Measurements from ENCODE around the gene SMARCA5. TPM values are rescaled to one million over a fixed set of nuclear protein-coding genes. Genes with fewer than 3 reads are reported as not detected.

SMARCA5 gene
- total RNA-seq, 1 donor from 2014 or later: 69.2 TPM

DNA sequence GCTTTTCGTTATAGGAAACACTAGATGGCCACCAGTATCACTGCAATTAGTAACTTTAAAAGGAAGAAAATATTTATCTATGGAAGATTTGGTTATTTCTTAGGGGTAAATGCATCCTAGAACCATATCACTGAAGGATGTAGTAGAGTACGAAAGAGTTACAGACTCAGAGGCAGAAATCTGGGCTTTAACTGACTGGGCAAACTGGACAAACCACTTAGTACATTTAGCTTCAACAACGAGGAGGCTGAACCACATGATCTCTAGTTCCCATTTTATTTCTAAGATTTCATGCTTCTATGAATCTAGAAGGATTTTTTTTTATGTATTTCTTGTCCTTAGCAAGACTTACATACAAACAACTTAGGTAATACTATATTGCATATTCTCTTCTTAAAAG, 93.0 kb downstream of the SMARCA5 start:
- H3K27ac Mint-ChIP-seq: no peak overlapping the region
- no peak overlapping the region for H3K4me3 Mint-ChIP-seq
- DNase-seq (ENCODE audit: extremely low spot score, unreplicated experiment): no peak
- H3K9me3 Mint-ChIP-seq: no peaks in the 10 kb centered on the region
- H3K4me1 Mint-ChIP-seq (ENCODE audit: unreplicated experiment): no peaks in the 10 kb centered on the region
- H3K27me3 Mint-ChIP-seq: no peaks in the 10 kb centered on the region
- TF ChIP-seq, protein P1, sequence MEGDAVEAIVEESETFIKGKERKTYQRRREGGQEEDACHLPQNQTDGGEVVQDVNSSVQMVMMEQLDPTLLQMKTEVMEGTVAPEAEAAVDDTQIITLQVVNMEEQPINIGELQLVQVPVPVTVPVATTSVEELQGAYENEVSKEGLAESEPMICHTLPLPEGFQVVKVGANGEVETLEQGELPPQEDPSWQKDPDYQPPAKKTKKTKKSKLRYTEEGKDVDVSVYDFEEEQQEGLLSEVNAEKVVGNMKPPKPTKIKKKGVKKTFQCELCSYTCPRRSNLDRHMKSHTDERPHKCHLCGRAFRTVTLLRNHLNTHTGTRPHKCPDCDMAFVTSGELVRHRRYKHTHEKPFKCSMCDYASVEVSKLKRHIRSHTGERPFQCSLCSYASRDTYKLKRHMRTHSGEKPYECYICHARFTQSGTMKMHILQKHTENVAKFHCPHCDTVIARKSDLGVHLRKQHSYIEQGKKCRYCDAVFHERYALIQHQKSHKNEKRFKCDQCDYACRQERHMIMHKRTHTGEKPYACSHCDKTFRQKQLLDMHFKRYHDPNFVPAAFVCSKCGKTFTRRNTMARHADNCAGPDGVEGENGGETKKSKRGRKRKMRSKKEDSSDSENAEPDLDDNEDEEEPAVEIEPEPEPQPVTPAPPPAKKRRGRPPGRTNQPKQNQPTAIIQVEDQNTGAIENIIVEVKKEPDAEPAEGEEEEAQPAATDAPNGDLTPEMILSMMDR (conservative IDR thresholded peaks at IDR 0.05): no peak
- H3K36me3 Mint-ChIP-seq: no peaks in the 10 kb centered on the region

Other genes with a start within 250 kb of the SMARCA5 start
- 27.0 and 33.5 TPM in 2 replicates for gene GAB1, start 176.8 kb upstream of the SMARCA5 start, total RNA-seq (ENCODE audit: low replicate concordance)
- gene FREM3, start 187.0 kb downstream of the SMARCA5 start, total RNA-seq (ENCODE audit: low replicate concordance): 0.31 and 1.1 TPM in 2 replicates